Stimulated activated CD4-positive, alpha-beta T cell treated with anti-CD3 and anti-CD28 coated beads, Interleukin-1b, Interleukin-23, amount 100 ng/mL, for 1 hour (primary cell): Measurements from ENCODE around the gene LHFPL2.

ENCODE experiments used
- DNase-seq, 2 donors: peaks; one replicate each; pipeline ENCODE4 v3.0.0-alpha.2; 2020; ENCODE audit warnings: low read depth in 2 of 2

Gene LHFPL2

GRCh38 chr5:78618303-78618702 is 30.3 kb downstream of the LHFPL2 start:
- no peak for DNase-seq

DNA sequence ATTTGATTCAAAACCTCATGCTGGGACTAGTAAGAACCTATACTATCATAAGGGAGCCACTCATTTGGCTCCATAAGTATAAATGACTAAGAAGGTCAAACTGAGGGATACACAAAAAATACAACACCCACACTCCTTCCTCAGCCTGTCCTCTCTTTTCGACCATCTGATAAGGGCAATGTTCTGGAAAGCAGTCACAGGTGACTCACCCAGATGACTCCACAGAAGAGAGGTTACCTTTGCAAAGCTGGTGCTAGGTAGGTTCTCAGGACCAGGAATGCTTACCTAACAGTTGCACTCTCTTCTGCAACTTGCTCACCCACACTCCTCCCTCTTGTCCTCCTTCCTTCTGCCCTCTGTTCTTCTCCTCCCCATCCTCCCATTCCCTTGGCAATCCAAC is 32.9 kb downstream of the LHFPL2 start:
- no peak for DNase-seq

DNA sequence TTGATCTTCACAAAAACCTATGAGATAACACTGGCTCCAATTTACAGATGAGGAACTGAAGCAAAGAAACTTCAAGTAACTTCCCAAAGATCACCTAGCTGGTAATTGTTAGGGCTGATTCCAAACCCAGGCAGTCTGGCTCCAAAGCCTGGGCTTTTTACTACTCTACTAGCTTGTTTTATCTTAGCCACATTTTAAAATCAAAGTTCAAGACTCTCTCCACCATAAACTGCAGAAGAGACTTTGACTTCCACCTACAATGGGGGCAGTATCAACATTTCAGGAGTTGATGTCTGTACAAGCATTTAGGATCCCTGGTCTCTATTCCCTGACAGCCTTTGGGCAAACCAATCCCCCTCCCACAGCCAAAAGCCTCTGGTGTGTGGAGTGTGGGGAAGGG is 33.8 kb downstream of the LHFPL2 start:
- DNase-seq = no peak

DNA sequence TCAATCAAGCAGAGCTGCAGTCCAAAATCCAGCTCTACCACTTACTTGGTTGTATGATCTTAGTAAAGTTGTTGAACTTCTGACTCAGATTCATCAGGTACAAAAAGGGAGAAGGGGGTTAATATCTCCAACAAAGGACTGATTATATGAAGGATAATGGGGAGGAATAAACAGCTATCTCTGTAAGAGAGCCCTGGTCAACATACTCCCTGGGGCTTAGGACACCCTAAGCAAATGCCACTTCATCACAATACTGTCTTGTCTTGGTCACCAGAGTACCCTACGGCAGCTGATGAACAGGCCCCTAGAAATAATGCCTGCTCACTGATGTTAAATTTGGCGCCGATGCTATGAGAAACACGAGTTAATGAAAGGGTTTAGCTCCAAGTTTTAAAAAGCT is 34.8 kb downstream of the LHFPL2 start:
- no peak for DNase-seq

DNA sequence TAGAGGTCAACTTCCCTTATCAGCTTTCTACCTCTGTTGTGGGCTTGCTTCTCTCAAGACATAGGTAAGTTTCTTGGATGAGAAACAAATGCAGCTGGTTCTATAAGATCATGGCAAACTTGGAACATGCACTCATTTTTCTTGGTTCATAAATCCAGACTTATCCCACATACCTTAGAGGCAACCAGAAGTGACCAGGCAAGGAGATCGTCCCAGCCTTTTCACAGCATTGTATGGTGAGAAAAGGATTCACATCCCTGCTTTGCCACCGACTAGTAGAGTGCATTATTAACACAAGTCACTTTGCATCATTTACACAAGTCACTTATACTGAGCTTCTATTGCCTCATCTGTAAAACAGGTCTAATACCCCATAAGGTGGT is 35.4 kb downstream of the LHFPL2 start:
- no peak for DNase-seq

DNA sequence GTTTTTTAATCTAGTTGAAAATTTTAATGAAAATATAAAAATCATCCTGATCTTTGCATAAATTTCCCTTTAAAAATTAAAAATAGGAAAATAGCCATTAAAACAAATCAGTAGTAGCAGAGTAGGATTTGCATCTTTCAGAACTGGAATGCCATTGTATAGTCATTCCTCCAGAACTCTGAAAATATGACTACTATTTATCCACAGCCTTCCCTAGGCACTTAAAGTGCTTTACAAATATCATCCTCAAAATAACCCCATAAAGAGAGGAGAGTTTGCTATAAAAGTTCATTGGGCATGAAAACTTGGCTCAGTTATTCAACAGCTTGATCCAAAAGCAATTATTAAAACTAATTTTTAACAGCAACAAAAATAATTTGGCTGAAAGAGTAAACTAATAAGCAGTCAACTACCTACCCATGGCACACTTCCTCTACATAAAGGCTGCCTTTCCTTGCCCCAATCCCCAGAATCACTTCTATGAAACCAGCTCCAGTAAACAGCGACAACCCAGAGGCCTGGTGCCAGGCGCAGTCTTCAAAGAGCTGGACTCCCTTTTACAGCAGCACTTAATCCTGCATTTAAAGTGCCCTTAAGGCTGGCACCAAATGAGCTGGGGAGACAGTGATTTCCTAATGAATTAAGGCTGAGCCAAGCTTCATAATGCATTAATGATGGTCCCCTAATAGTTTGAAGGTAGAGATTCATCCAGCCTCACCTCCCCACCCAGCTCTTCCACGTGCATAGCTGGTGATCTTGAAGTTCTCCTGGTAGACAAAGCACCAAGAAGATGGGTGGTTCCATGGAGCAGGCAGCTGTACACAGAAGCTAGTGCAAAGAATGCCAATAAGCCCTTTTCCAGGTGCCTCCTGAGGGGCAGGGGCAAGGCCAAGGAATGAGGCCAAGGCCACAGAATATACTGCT is 36.1 kb downstream of the LHFPL2 start:
- no peak for DNase-seq

DNA sequence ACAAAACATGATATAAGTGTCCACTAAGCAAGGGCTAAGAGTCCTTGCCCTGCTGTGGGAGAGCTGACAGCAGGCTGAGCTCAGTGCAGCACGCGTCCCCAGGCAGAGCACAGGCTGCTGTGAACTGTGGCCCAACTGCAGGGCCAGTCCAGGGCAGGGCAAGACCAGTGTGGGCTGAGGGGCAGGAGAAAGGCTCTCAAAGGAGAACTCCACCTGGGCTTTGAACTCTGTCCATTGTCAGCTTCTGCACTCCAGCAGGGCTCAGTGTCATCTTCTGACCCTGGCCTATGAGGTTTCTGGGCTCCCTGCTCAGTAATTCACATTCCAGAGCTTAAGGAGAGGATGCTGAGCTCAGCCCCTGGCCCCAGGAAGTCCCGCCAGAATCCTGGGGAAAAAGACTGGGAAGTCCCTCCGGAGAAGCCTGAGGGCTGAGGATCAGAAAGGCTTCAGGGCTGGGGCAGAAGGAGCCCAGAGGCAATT is 37.4 kb downstream of the LHFPL2 start:
- DNase-seq = no peak

DNA sequence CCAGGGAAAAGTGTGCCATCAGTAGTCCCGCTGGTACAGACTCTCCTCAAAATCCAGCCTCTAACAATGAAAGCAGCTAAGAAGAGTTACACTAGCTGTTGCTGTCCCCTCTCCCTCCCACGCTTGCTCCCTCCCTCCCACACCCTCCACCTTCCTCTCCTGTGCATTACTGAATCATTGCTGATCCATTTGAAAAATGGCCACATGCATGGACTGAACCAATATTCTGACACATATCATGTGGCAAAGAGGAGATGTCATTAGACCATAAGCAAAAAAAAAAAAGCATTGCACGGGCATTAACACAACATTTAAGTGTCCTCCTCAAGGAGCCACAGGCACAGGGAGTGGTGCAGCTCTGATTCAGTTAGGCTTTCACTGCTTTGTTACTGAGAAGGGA is 37.9 kb downstream of the LHFPL2 start:
- no peak for DNase-seq

GRCh38 chr5:78610163-78610583 is 38.4 kb downstream of the LHFPL2 start:
- DNase-seq = no peak

GRCh38 chr5:78607864-78608263 is 40.7 kb downstream of the LHFPL2 start:
- DNase-seq = no peak

- DNase-seq = no peak
Observed at GRCh38 chr5:78606241-78606640, 42.3 kb downstream of the LHFPL2 start.

DNA sequence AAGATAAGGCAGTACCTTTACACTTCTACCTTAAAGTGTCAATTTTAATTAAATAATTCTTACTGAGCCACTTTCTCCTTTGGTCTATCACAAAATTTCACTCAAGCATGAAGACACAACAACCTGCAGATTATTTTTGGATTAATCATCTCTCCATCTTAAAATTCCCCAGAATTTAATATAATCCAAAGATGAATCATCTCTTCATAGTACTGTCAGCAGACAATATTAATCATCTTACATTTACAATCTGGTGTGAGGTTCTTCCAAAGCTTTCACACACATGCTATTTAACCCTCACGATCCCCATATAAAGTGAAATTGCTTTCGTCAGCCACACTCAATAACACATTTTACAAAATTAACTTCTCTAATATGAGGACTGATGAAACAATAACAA is 43.0 kb downstream of the LHFPL2 start:
- DNase-seq = no peak

DNA sequence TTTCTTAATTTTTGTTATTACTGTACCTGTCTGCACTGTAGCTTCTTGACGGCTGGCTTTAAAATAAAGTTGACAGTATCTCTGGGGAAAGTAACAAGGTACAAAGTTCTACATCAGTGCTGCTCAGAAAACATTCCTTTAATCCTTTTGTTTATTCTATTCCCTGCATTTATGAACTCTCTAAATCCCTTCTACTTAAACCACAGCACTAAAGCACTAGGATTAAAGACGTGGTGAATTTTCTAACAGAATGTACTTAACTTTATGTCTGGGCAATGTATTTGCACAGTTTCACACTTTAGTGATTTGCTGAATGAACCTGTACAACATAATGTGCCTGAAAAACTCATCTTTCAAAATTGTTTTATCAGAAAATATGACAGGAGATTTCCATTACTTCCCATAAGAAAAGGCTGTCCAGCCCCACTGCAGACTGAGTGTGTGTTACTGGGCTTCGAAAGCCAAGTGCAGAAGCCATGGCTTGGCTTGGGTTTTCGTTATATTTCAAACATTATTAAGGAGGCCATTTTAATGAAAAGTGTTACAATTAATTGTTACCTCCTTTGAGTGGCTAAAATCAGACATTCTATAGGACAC is 43.8 kb downstream of the LHFPL2 start:
- DNase-seq = no peak

DNA sequence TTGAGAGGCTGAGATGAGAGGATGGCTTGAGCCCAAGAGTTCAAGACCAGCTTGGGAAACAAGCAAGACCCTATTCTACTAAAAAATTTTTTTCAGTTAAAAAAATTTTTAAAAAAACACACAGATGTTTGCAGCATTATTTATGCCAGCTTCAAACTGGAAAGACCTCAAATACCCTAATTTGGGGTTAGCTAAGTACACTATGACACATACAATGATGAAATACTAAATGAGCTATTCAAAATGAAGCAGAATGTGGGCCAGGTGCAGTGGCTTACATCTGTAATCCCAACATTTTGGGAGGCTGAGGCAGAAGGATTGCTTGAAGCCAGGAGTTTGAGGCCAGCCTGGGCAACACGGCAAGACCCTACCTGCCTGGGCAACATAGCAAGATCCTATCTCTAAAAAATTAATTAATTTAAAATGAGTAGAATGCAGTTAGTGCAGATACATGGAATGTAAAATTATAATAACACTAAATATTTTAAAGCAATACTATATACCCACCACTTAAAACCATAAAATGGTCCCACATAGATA is 44.9 kb downstream of the LHFPL2 start:
- no peak for DNase-seq

- DNase-seq = no peak
Observed at GRCh38 chr5:78602400-78602799, 46.2 kb downstream of the LHFPL2 start.

- no peak for DNase-seq
Observed at GRCh38 chr5:78601559-78602314, 46.8 kb downstream of the LHFPL2 start.

GRCh38 chr5:78600687-78601414 is 47.7 kb downstream of the LHFPL2 start:
- DNase-seq = no peak

- DNase-seq = no peak
Observed at GRCh38 chr5:78598973-78599372, 49.6 kb downstream of the LHFPL2 start.

- DNase-seq = no peak
Observed at GRCh38 chr5:78597974-78598371, 50.6 kb downstream of the LHFPL2 start.

DNA sequence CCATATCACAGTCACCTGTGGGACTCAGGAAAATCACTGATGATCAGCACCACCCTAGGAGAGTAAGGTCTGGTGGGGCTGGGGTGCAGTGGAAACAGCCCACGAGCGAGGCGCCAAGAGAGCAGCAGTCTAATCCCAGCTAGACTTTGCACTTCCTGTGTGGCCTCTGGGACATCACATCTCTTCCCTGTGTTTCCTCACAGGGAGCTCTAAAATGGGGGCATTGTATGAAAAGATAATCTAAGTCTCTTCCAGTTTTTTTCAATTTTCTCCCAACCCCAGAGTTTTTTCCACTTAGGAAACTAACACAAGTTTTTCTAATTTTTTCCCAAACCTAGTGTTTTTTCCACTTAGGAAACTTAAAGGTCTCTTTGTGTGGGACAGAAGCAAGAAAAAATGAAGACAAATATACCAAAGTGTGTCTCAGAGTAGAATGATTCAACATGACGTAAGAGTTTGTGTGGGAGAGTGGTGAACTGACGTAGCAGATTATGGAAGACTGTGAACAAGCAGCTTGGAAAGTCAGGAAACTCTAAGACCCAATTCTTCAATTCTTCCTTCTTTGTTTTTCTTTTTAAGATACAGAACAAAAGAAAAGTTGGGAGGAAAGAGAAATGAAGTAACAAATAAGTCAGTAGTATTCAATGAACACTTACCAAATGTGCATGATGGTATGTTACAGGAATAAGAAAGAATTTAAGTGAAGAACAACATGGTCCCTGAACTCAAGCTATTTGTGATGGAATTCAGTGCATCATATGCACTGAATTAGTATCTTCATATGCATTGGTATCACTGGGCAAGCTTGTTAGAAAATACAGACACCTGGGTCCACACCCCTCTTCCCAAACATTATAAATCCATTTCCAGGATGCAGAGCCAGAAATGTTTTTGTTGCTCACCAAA is 51.3 kb downstream of the LHFPL2 start:
- no peak for DNase-seq
